DND-41 (cell line): ENCODE data around the gene JPH3.

ENCODE experiments used
- ATAC-seq: fragments of 200-7000 bp; cut with Tn5 transposase; 3 replicates; pipeline ENCODE4 v1.9.1; 2021; ENCODE audit warnings: low read depth; ENCODE audit not compliant: insufficient read depth
- DNase-seq: peaks from one replicate; pipeline ENCODE4 v3.0.0-alpha.2; 2020
- H2AFZ ChIP-seq: 2 replicates; pipeline ENCODE4 v1.6.0; 2012; ENCODE audit warnings: low read depth, low read length
- H3K27ac ChIP-seq: 2 replicates; pipeline ENCODE4 v1.5.1; 2012; ENCODE audit warnings: low read length, inconsistent platforms
- H3K27me3 ChIP-seq: fragments of 200-600 bp; sonication (generic); 2 replicates; pipeline ENCODE4 v1.6.0; 2012; ENCODE audit warnings: low read length, mild to moderate bottlenecking, inconsistent platforms; ENCODE audit not compliant: insufficient read depth, poor library complexity
- H3K36me3 ChIP-seq: 2 replicates; pipeline ENCODE4 v1.5.1; 2012; ENCODE audit warnings: low read length, inconsistent platforms; ENCODE audit not compliant: insufficient read depth
- H3K4me1 ChIP-seq: 2 replicates; pipeline ENCODE4 v1.5.1; 2012; ENCODE audit warnings: mild to moderate bottlenecking, low read length; ENCODE audit not compliant: insufficient read depth
- H3K4me2 ChIP-seq: 2 replicates; pipeline ENCODE4 v1.6.0; 2012; ENCODE audit warnings: mild to moderate bottlenecking, moderate library complexity, low read length, inconsistent platforms; ENCODE audit not compliant: insufficient read depth
- H3K4me3 ChIP-seq, 2 experiments: fragments of 200-600 bp in 1 of 2; shearing (Covaris generic) in 1 of 2; 2 replicates each; pipeline ENCODE4 v1.5.1; 2012 to 2016; ENCODE audit warnings: inconsistent platforms in 2 of 2, low read length in 2 of 2, mild to moderate bottlenecking in 2 of 2, low read depth in 1 of 2, moderate library complexity in 1 of 2
- H3K79me2 ChIP-seq: 2 replicates; pipeline ENCODE4 v1.6.0; 2012; ENCODE audit warnings: low read length, inconsistent platforms; ENCODE audit not compliant: insufficient read depth
- H3K9ac ChIP-seq: 2 replicates; pipeline ENCODE4 v1.6.0; 2012; ENCODE audit warnings: low read depth, mild to moderate bottlenecking, inconsistent platforms, low read length, moderate library complexity
- H3K9me3 ChIP-seq: 2 replicates; pipeline ENCODE4 v1.5.1; 2012; ENCODE audit warnings: low read length, moderate library complexity, mild to moderate bottlenecking, inconsistent platforms; ENCODE audit not compliant: insufficient read depth, severe bottlenecking
- H4K20me1 ChIP-seq: 2 replicates; pipeline ENCODE4 v1.6.0; 2012; ENCODE audit warnings: low read length; ENCODE audit not compliant: insufficient read depth
- CTCF ChIP-seq: IDR thresholded peaks from 2 replicates; pipeline ENCODE4 v1.5.1; 2012; ENCODE audit warnings: borderline replicate concordance, low read length, moderate library complexity, mild to moderate bottlenecking; ENCODE audit not compliant: poor library complexity, severe bottlenecking; ENCODE audit errors: extremely low read depth
- EZH2 ChIP-seq: IDR thresholded peaks from 3 replicates; pipeline ENCODE4 v1.6.1; 2012; ENCODE audit warnings: borderline replicate concordance, low read depth, mild to moderate bottlenecking, moderate library complexity, low read length, inconsistent platforms; ENCODE audit not compliant: severe bottlenecking

Gene JPH3

GRCh38 chr16:87710887-87711286, 108.6 kb downstream of the JPH3 start:
- ATAC-seq (no peak), DNase-seq (no peak)
- Histone ChIP-seq H3K4me3 (no peak overlapping the region), H4K20me1 (peaks cover 43% of the 10 kb centered on the region), H3K9me3 (no peaks in the 10 kb centered on the region), H3K36me3 (peaks cover 96% of the 10 kb centered on the region), H3K27ac (no peak overlapping the region), H3K4me1 (no peaks in the 10 kb centered on the region), H3K27me3 (no peaks in the 10 kb centered on the region), H2AFZ (no peak overlapping the region), H3K9ac (no peak overlapping the region), H3K4me2 (no peak overlapping the region), H3K79me2 (peaks cover 5% of the 10 kb centered on the region; the same call in 1 of the 2 replicates)
- TF ChIP-seq CTCF = no peak
- no peak for TF ChIP-seq EZH2

- Histone ChIP-seq H3K27me3 (no peaks in the 10 kb centered on the region), H3K4me3 (no peak overlapping the region), H3K9me3 (no peaks in the 10 kb centered on the region), H3K4me1 (no peaks in the 10 kb centered on the region), H3K4me2 (no peak overlapping the region), H3K36me3 (peaks cover 97% of the 10 kb centered on the region), H2AFZ (no peak overlapping the region), H3K27ac (no peak overlapping the region), H4K20me1 (peaks cover 31% of the 10 kb centered on the region), H3K9ac (no peak overlapping the region), H3K79me2 (peaks cover 4% of the 10 kb centered on the region; the same call in 1 of the 2 replicates)
- TF ChIP-seq EZH2 (no peak), CTCF (no peak)
- ATAC-seq = no peak
- no peak for DNase-seq
These were observed 110.0 kb downstream of the JPH3 start for GRCh38 chr16:87712184-87712762.

GRCh38 chr16:87713451-87714229, 111.3 kb downstream of the JPH3 start:
- no peak overlapping the region for H3K27ac ChIP-seq
- H3K4me1 ChIP-seq = no peaks in the 10 kb centered on the region
- H3K9me3 ChIP-seq = no peaks in the 10 kb centered on the region
- H3K9ac ChIP-seq = no peak overlapping the region
- TF ChIP-seq CTCF = no peak
- no peak for TF ChIP-seq EZH2
- peaks cover 34% of the 10 kb centered on the region for H4K20me1 ChIP-seq
- H3K79me2 ChIP-seq = no peaks in the 10 kb centered on the region; the same call in 1 of the 2 replicates
- H3K4me3 ChIP-seq = no peak overlapping the region
- ATAC-seq = no peak
- no peak for DNase-seq
- no peak overlapping the region for H3K4me2 ChIP-seq
- H2AFZ ChIP-seq = no peak overlapping the region
- H3K27me3 ChIP-seq = no peaks in the 10 kb centered on the region
- H3K36me3 ChIP-seq = peaks cover 91% of the 10 kb centered on the region
